ENCODE measurements around the gene SLC15A3. TPM values are rescaled to one million over a fixed set of nuclear protein-coding genes. Genes with fewer than 3 reads are reported as not detected.

The SLC15A3 gene
- total and polyA plus RNA-seq, 3 experiments from 2014 or later: 1.2 to 1.5 TPM; not detected in 1

- Histone ChIP-seq H3K27ac (ENCODE audit: low read depth, low read length) (no peak overlapping the region), H3K36me3 (ENCODE audit: insufficient read depth, low read length) (peaks cover 39% of the 10 kb centered on the region), H3K4me1 (ENCODE audit: insufficient read depth, low read length) (peaks cover 25% of the 10 kb centered on the region), H3K9me3 (ENCODE audit: low read length) (no peaks in the 10 kb centered on the region), H3K4me3 (ENCODE audit: low read length) (no peak overlapping the region), H3K27me3 (ENCODE audit: insufficient read depth, low read length, poor library complexity, severe bottlenecking) (peaks cover 11% of the 10 kb centered on the region)
- ChIA-PET CTCF (no interaction called here), POLR2A (interaction anchor here (1.5 kb wide), 1 partner anchor 14 kb away, joined by 4 read pairs; no protein-coding TSS in a partner anchor)
- H3K9me3 Mint-ChIP-seq: no peaks in the 10 kb centered on the region
- H3K4me1 Mint-ChIP-seq: peaks cover 29 to 50% (median 32%) of the 10 kb centered on the region in 3 donors
- peaks cover 22 to 55% (median 25%) of the 10 kb centered on the region in 3 donors for H3K36me3 Mint-ChIP-seq
- H3K4me3 Mint-ChIP-seq: peak overlapping the region in 1 of 7 donors; percentile 18
- H3K27ac Mint-ChIP-seq: no peak overlapping the region
- peaks cover 4 to 7% of the 10 kb centered on the region in 2 donors for H3K27me3 Mint-ChIP-seq
- DNase-seq: no peak
These were observed 32.0 kb downstream of the SLC15A3 start for GRCh38 chr11:60919956-60920355.

- DNase-seq: no peak
- Histone ChIP-seq H3K4me1 (ENCODE audit: insufficient read depth, low read length) (peaks cover 23% of the 10 kb centered on the region), H3K36me3 (ENCODE audit: insufficient read depth, low read length) (peaks cover 39% of the 10 kb centered on the region), H3K27me3 (ENCODE audit: insufficient read depth, low read length, poor library complexity, severe bottlenecking) (peaks cover 8% of the 10 kb centered on the region), H3K9me3 (ENCODE audit: low read length) (no peaks in the 10 kb centered on the region), H3K4me3 (ENCODE audit: low read length) (no peak overlapping the region), H3K27ac (ENCODE audit: low read depth, low read length) (no peak overlapping the region)
- Mint-ChIP-seq H3K4me3 (no peak overlapping the region), H3K27ac (no peak overlapping the region), H3K27me3 (peaks cover 4 to 7% of the 10 kb centered on the region in 2 donors), H3K36me3 (peaks cover 22 to 58% (median 25%) of the 10 kb centered on the region in 3 donors), H3K4me1 (peaks cover 31 to 50% (median 33%) of the 10 kb centered on the region in 3 donors), H3K9me3 (no peaks in the 10 kb centered on the region)
- ChIA-PET POLR2A (no interaction called here), CTCF (interaction anchor here (1.4 to 1.8 kb wide), 2 partner anchors 89 to 268 kb away, joined by 3 to 5 read pairs; no protein-coding TSS in a partner anchor)
These were observed 32.7 kb downstream of the SLC15A3 start for GRCh38 chr11:60919320-60919719.

- no peak overlapping the region for H3K27ac ChIP-seq (ENCODE audit: low read depth, low read length)
These were observed 33.1 kb downstream of the SLC15A3 start for GRCh38 chr11:60918939-60919265.

GRCh38 chr11:60918251-60918938 is 33.6 kb downstream of the SLC15A3 start:
- Mint-ChIP-seq H3K36me3 (peaks cover 22 to 61% (median 24%) of the 10 kb centered on the region in 3 donors), H3K9me3 (no peaks in the 10 kb centered on the region), H3K4me3 (no peak overlapping the region), H3K4me1 (peaks cover 33 to 51% (median 41%) of the 10 kb centered on the region in 3 donors), H3K27me3 (peaks cover 2 to 6% of the 10 kb centered on the region in 2 donors), H3K27ac (peak overlapping the region in 1 of 8 donors; percentile 10)
- peak in 1 of 5 donors; percentile 23 for DNase-seq
- no peaks in the 10 kb centered on the region for H3K27me3 ChIP-seq (ENCODE audit: insufficient read depth, low read length, poor library complexity, severe bottlenecking)
- ChIA-PET CTCF (interaction anchor here (1.3 to 1.8 kb wide), 3 partner anchors 10 to 269 kb away, joined by 3 to 5 read pairs (median 3); no protein-coding TSS in a partner anchor), POLR2A (no interaction called here)
- no peak overlapping the region for H3K27ac ChIP-seq (ENCODE audit: low read depth, low read length)
- peaks cover 20% of the 10 kb centered on the region for H3K4me1 ChIP-seq (ENCODE audit: insufficient read depth, low read length)
- H3K36me3 ChIP-seq (ENCODE audit: insufficient read depth, low read length): peaks cover 39% of the 10 kb centered on the region
- H3K9me3 ChIP-seq (ENCODE audit: low read length): no peaks in the 10 kb centered on the region
- no peak overlapping the region for H3K4me3 ChIP-seq (ENCODE audit: low read length)

More at GRCh38 chr11:60918939-60919265, 33.1 kb downstream of the SLC15A3 start:
- Histone ChIP-seq H3K27me3 (ENCODE audit: insufficient read depth, low read length, poor library complexity, severe bottlenecking) (peaks cover 5% of the 10 kb centered on the region), H3K4me1 (ENCODE audit: insufficient read depth, low read length) (peaks cover 20% of the 10 kb centered on the region), H3K4me3 (ENCODE audit: low read length) (no peak overlapping the region), H3K9me3 (ENCODE audit: low read length) (no peaks in the 10 kb centered on the region), H3K36me3 (ENCODE audit: insufficient read depth, low read length) (peaks cover 39% of the 10 kb centered on the region)
- Mint-ChIP-seq H3K27ac (no peak overlapping the region), H3K36me3 (peaks cover 22 to 60% (median 25%) of the 10 kb centered on the region in 3 donors), H3K27me3 (peaks cover 4 to 7% of the 10 kb centered on the region in 2 donors), H3K4me1 (peaks cover 30 to 50% (median 36%) of the 10 kb centered on the region in 3 donors), H3K4me3 (no peak overlapping the region), H3K9me3 (no peaks in the 10 kb centered on the region)
- CTCF ChIA-PET: interaction anchor here (1.3 to 1.8 kb wide), 3 partner anchors 9 to 269 kb away, joined by 3 to 5 read pairs (median 3); no protein-coding TSS in a partner anchor
- DNase-seq: no peak
- POLR2A ChIA-PET: no interaction called here

- H3K4me3 ChIP-seq (ENCODE audit: low read length): no peak overlapping the region
- Mint-ChIP-seq H3K9me3 (no peaks in the 10 kb centered on the region), H3K27ac (peak overlapping the region in 6 of 8 donors; percentile 12 to 81 (median 66)), H3K36me3 (peaks cover 18 to 50% (median 19%) of the 10 kb centered on the region in 3 donors), H3K4me3 (peak overlapping the region in 1 of 7 donors; percentile 47), H3K4me1 (peaks cover 41 to 59% (median 45%) of the 10 kb centered on the region in 3 donors), H3K27me3 (peaks cover 0 to 3% of the 10 kb centered on the region in 2 donors)
- peaks cover 31% of the 10 kb centered on the region for H3K4me1 ChIP-seq (ENCODE audit: insufficient read depth, low read length)
- no peak for DNase-seq
- ChIA-PET POLR2A (no interaction called here), CTCF (interaction anchor here (0.6 kb wide), 1 partner anchor 270 kb away, joined by 3 read pairs; no protein-coding TSS in a partner anchor)
- H3K27ac ChIP-seq (ENCODE audit: low read depth, low read length): no peak overlapping the region
- peaks cover 35% of the 10 kb centered on the region for H3K36me3 ChIP-seq (ENCODE audit: insufficient read depth, low read length)
- no peaks in the 10 kb centered on the region for H3K27me3 ChIP-seq (ENCODE audit: insufficient read depth, low read length, poor library complexity, severe bottlenecking)
- no peaks in the 10 kb centered on the region for H3K9me3 ChIP-seq (ENCODE audit: low read length)
These were observed 34.7 kb downstream of the SLC15A3 start for GRCh38 chr11:60917267-60917666.

- ChIA-PET POLR2A (interaction anchor here (1.1 to 3.8 kb wide), 2 partner anchors 11 to 125 kb away, joined by 4 to 33 read pairs; partner anchors contain the start of gene PRPF19), CTCF (interaction anchor here (0.6 to 2.4 kb wide), 5 partner anchors 18 to 270 kb away, joined by 3 to 20 read pairs (median 5); partner anchors contain the start of gene CD6)
- Histone ChIP-seq H3K27me3 (ENCODE audit: insufficient read depth, low read length, poor library complexity, severe bottlenecking) (no peaks in the 10 kb centered on the region), H3K36me3 (ENCODE audit: insufficient read depth, low read length) (peaks cover 31% of the 10 kb centered on the region), H3K27ac (ENCODE audit: low read depth, low read length) (no peak overlapping the region), H3K4me3 (ENCODE audit: low read length) (no peak overlapping the region), H3K9me3 (ENCODE audit: low read length) (no peaks in the 10 kb centered on the region), H3K4me1 (ENCODE audit: insufficient read depth, low read length) (peaks cover 36% of the 10 kb centered on the region)
- H3K36me3 Mint-ChIP-seq: peaks cover 16 to 45% (median 16%) of the 10 kb centered on the region in 3 donors
- H3K9me3 Mint-ChIP-seq: no peaks in the 10 kb centered on the region
- H3K27ac Mint-ChIP-seq: peak overlapping the region; percentile 6 to 98 (median 66)
- H3K27me3 Mint-ChIP-seq: peaks cover 0 to 3% of the 10 kb centered on the region in 2 donors
- H3K4me3 Mint-ChIP-seq: peak overlapping the region in 5 of 7 donors; percentile 19 to 99 (median 47)
- peaks cover 47 to 64% (median 49%) of the 10 kb centered on the region in 3 donors for H3K4me1 Mint-ChIP-seq
- DNase-seq: no peak
These were observed 35.2 kb downstream of the SLC15A3 start for GRCh38 chr11:60916669-60917206.

GRCh38 chr11:60915248-60915914 is 36.6 kb downstream of the SLC15A3 start:
- H3K27me3 Mint-ChIP-seq: no peaks in the 10 kb centered on the region
- POLR2A ChIA-PET: interaction anchor here (0.9 to 3.8 kb wide), 8 partner anchors 8 to 177 kb away, joined by 3 to 33 read pairs (median 4); partner anchors contain the start of gene PRPF19
- peak overlapping the region; percentile 91 for H3K4me3 ChIP-seq (ENCODE audit: low read length)
- H3K27ac ChIP-seq (ENCODE audit: low read depth, low read length): peak overlapping the region; percentile 82
- no peaks in the 10 kb centered on the region for H3K9me3 ChIP-seq (ENCODE audit: low read length)
- peak overlapping the region; percentile 93 to 99 (median 97) for H3K4me3 Mint-ChIP-seq
- H3K36me3 ChIP-seq (ENCODE audit: insufficient read depth, low read length): peaks cover 18% of the 10 kb centered on the region
- peaks cover 5 to 31% (median 9%) of the 10 kb centered on the region in 3 donors for H3K36me3 Mint-ChIP-seq
- peak; percentile 63 to 85 (median 64) for DNase-seq
- peak overlapping the region; percentile 81 to 98 (median 94) for H3K27ac Mint-ChIP-seq
- H3K4me1 Mint-ChIP-seq: peaks cover 55 to 77% (median 59%) of the 10 kb centered on the region in 3 donors
- H3K4me1 ChIP-seq (ENCODE audit: insufficient read depth, low read length): peaks cover 47% of the 10 kb centered on the region
- no peaks in the 10 kb centered on the region for H3K27me3 ChIP-seq (ENCODE audit: insufficient read depth, low read length, poor library complexity, severe bottlenecking)
- CTCF ChIA-PET: interaction anchor here (0.6 to 4.8 kb wide), 23 partner anchors 10 to 272 kb away, joined by 3 to 51 read pairs (median 4); partner anchors contain the start of genes CD6, PRPF19 and ZP1
- no peaks in the 10 kb centered on the region for H3K9me3 Mint-ChIP-seq
